Uterus (tissue), 4 donors: ENCODE results near the gene KCND2. TPM values are rescaled to one million over a fixed set of nuclear protein-coding genes. Genes with fewer than 3 reads are reported as not detected.
A peak's percentile ranks its signal among the peaks of the same experiment; 100 is the strongest.

Experiments used
- DNase-seq, 2 donors: peaks; one replicate each; pipeline ENCODE4 v3.0.0-alpha.2; 2019 to 2020
- H3K27ac ChIP-seq, 2 donors: fragments of 200-600 bp; sonication (generic); 1 replicate in 1 of 2; 2 replicates in 1 of 2; pipeline ENCODE4 v1.5.1; 2016 to 2018
- H3K27me3 ChIP-seq, 2 donors: fragments of 200-600 bp; sonication (generic); one replicate each; pipeline ENCODE4 v1.5.1; 2018 to 2019; ENCODE audit warnings: control low read depth in 1 of 2
- H3K36me3 ChIP-seq, 2 donors: fragments of 200-600 bp; sonication (generic); one replicate each; pipeline ENCODE4 v1.5.1; 2019; ENCODE audit warnings: control low read depth in 1 of 2
- H3K4me1 ChIP-seq, 2 donors: fragments of 200-600 bp; sonication (generic); one replicate each; pipeline ENCODE4 v1.5.1; 2018 to 2019; ENCODE audit warnings: control low read depth in 1 of 2
- H3K4me3 ChIP-seq, 2 donors: fragments of 200-600 bp; sonication (generic); 1 replicate in 1 of 2; 2 replicates in 1 of 2; pipeline ENCODE4 v1.5.1; 2018 to 2019; ENCODE audit warnings: mild to moderate bottlenecking in 1 of 2
- H3K9me3 ChIP-seq, 2 donors: fragments of 200-600 bp; sonication (generic); one replicate each; pipeline ENCODE4 v1.5.1; 2019; ENCODE audit warnings: control low read depth in 1 of 2
- CTCF ChIP-seq, 4 experiments: fragments of 200-600 bp in 2 of 4; fragments of 450-650 bp in 2 of 4; sonication (generic) in 2 of 4; IDR thresholded peaks; one replicate each; pipeline ENCODE4 v1.5.1; 2016 to 2019; ENCODE audit warnings: antibody characterized with exemption in 4 of 4, mild to moderate bottlenecking in 2 of 4, moderate library complexity in 1 of 4
- POLR2A ChIP-seq, 2 donors: fragments of 450-650 bp; IDR thresholded peaks; one replicate each; pipeline ENCODE4 v1.6.1; 2016; ENCODE audit warnings: antibody characterized with exemption in 2 of 2, mild to moderate bottlenecking in 1 of 2, moderate library complexity in 1 of 2
- intact Hi-C: fragments of 100-400 bp; cut with DNase I; formaldehyde crosslinking; loops from one replicate; pipeline ENCODE4 v1.15.1; 2023; ENCODE audit warnings: low total_unique reads
- total RNA-seq, 4 donors: library from RNA; depleted of rRNA in 3 of 4; stranded (reverse); fragments of >200 nt in 3 of 4; gene quantifications; one replicate each; pipeline versions ENCODE4 v1.1.0 to v1.2.4, GENCODE V29; 2014 to 2023
- donor health status: DM: yes; HTN: yes; CAD: no.

The KCND2 gene
- total RNA-seq, 4 donors from 2014 or later, result 0.26 to 6.0 (median 4.5) TPM

- Histone ChIP-seq H3K36me3 (no peaks in the 10 kb centered on the region), H3K4me3 (no peak overlapping the region), H3K9me3 (no peaks in the 10 kb centered on the region), H3K4me1 (no peaks in the 10 kb centered on the region), H3K27me3 (no peaks in the 10 kb centered on the region), H3K27ac (no peak overlapping the region)
- TF ChIP-seq POLR2A (IDR thresholded peaks at IDR 0.05), result no peak
- DNase-seq, result no peak
- intact Hi-C loops, result no loop called here
Measured at GRCh38 chr7:120783273-120783672, 510.3 kb downstream of the KCND2 start.

- no peak for DNase-seq
- no peaks in the 10 kb centered on the region for H3K4me1 ChIP-seq
- no peak overlapping the region for H3K4me3 ChIP-seq
- intact Hi-C loops, result no loop called here
- H3K27me3 ChIP-seq, result no peaks in the 10 kb centered on the region
- no peaks in the 10 kb centered on the region for H3K36me3 ChIP-seq
- no peaks in the 10 kb centered on the region for H3K9me3 ChIP-seq
- H3K27ac ChIP-seq, result no peak overlapping the region
- TF ChIP-seq POLR2A (IDR thresholded peaks at IDR 0.05) (no peak), CTCF (IDR thresholded peaks at IDR 0.05) (no peak)
Measured at GRCh38 chr7:120783721-120784120, 510.7 kb downstream of the KCND2 start.

GRCh38 chr7:120785095-120785494, 512.1 kb downstream of the KCND2 start:
- H3K27me3 ChIP-seq, result no peaks in the 10 kb centered on the region
- H3K4me1 ChIP-seq, result no peaks in the 10 kb centered on the region
- H3K9me3 ChIP-seq, result no peaks in the 10 kb centered on the region
- DNase-seq, result no peak
- intact Hi-C loops, result no loop called here
- no peak overlapping the region for H3K4me3 ChIP-seq
- TF ChIP-seq POLR2A (IDR thresholded peaks at IDR 0.05), result no peak
- no peak for TF ChIP-seq CTCF (IDR thresholded peaks at IDR 0.05)
- H3K36me3 ChIP-seq, result no peaks in the 10 kb centered on the region
- H3K27ac ChIP-seq, result no peak overlapping the region

- H3K4me1 ChIP-seq, result no peaks in the 10 kb centered on the region
- H3K27ac ChIP-seq, result no peak overlapping the region
- DNase-seq, result peak; percentile 61 to 65
- intact Hi-C loops, result no loop called here
- no peak for TF ChIP-seq POLR2A (IDR thresholded peaks at IDR 0.05)
- TF ChIP-seq CTCF (IDR thresholded peaks at IDR 0.05), result peak; percentile 53 to 83 (median 60)
- no peak overlapping the region for H3K4me3 ChIP-seq
- no peaks in the 10 kb centered on the region for H3K9me3 ChIP-seq
- no peaks in the 10 kb centered on the region for H3K27me3 ChIP-seq
- no peaks in the 10 kb centered on the region for H3K36me3 ChIP-seq
Measured at GRCh38 chr7:120792091-120792860, 519.3 kb downstream of the KCND2 start.

- Histone ChIP-seq H3K27ac (no peak overlapping the region), H3K27me3 (no peaks in the 10 kb centered on the region), H3K36me3 (no peaks in the 10 kb centered on the region), H3K4me1 (no peaks in the 10 kb centered on the region), H3K4me3 (no peak overlapping the region), H3K9me3 (no peaks in the 10 kb centered on the region)
- no peak for TF ChIP-seq CTCF (IDR thresholded peaks at IDR 0.05)
- no peak for TF ChIP-seq POLR2A (IDR thresholded peaks at IDR 0.05)
- DNase-seq, result no peak
- intact Hi-C loops, result no loop called here
Measured at GRCh38 chr7:120792861-120793130, 519.8 kb downstream of the KCND2 start.
